ENCODE data around the gene CACNA1E.

Gene CACNA1E

GRCh38 chr1:181592255-181592859, 109.0 kb downstream of the CACNA1E start:
- no peak for DNase-seq

GRCh38 chr1:181593042-181593441, 109.7 kb downstream of the CACNA1E start:
- DNase-seq, result no peak

GRCh38 chr1:181594553-181594952, 111.2 kb downstream of the CACNA1E start:
- no peak for DNase-seq

GRCh38 chr1:181595234-181595633, 111.9 kb downstream of the CACNA1E start:
- no peak for DNase-seq

- DNase-seq, result no peak
These were observed 118.1 kb downstream of the CACNA1E start for GRCh38 chr1:181601186-181601950.

GRCh38 chr1:181603735-181604410, 120.6 kb downstream of the CACNA1E start:
- DNase-seq, result no peak

- no peak for DNase-seq
These were observed 121.3 kb downstream of the CACNA1E start for GRCh38 chr1:181604482-181605249.

- no peak for DNase-seq
These were observed 124.2 kb downstream of the CACNA1E start for GRCh38 chr1:181607524-181607923.

- DNase-seq, result no peak
These were observed 125.1 kb downstream of the CACNA1E start for GRCh38 chr1:181608386-181608785.

GRCh38 chr1:181608948-181609347, 125.6 kb downstream of the CACNA1E start:
- no peak for DNase-seq

- DNase-seq, result no peak
These were observed 128.8 kb downstream of the CACNA1E start for GRCh38 chr1:181612100-181612499.

GRCh38 chr1:181618559-181618958, 135.2 kb downstream of the CACNA1E start:
- DNase-seq, result no peak

- no peak for DNase-seq
These were observed 136.9 kb downstream of the CACNA1E start for GRCh38 chr1:181620183-181620582.

- no peak for DNase-seq
These were observed 140.5 kb downstream of the CACNA1E start for GRCh38 chr1:181623850-181624249.

- no peak for DNase-seq
These were observed 143.1 kb downstream of the CACNA1E start for GRCh38 chr1:181626279-181626938.

- no peak for DNase-seq
These were observed 147.1 kb downstream of the CACNA1E start for GRCh38 chr1:181630398-181630797.

GRCh38 chr1:181630838-181631237, 147.5 kb downstream of the CACNA1E start:
- DNase-seq, result no peak

GRCh38 chr1:181632492-181632891, 149.2 kb downstream of the CACNA1E start:
- no peak for DNase-seq

- DNase-seq, result no peak
These were observed 149.6 kb downstream of the CACNA1E start for GRCh38 chr1:181632960-181633359.

GRCh38 chr1:181635110-181635509, 151.8 kb downstream of the CACNA1E start:
- DNase-seq, result no peak

- DNase-seq, result no peak
These were observed 154.7 kb downstream of the CACNA1E start for GRCh38 chr1:181637998-181638397.

- no peak for DNase-seq
These were observed 157.6 kb downstream of the CACNA1E start for GRCh38 chr1:181640956-181641355.

GRCh38 chr1:181643631-181644030, 160.3 kb downstream of the CACNA1E start:
- DNase-seq, result no peak
